WI38 (cell line): ENCODE results near the gene PREPL.

ENCODE experiments used
- H3K4me3 ChIP-seq: 2 replicates; pipeline ENCODE4 v1.5.1; 2011; ENCODE audit warnings: low read depth, mild to moderate bottlenecking, control low read depth, low read length
- TF ChIP-seq, protein P1 (sequence below): IDR thresholded peaks from 2 replicates; pipeline ENCODE4 v1.5.1; 2012; ENCODE audit warnings: low read depth, mild to moderate bottlenecking, control low read depth, low read length

The PREPL gene

DNA sequence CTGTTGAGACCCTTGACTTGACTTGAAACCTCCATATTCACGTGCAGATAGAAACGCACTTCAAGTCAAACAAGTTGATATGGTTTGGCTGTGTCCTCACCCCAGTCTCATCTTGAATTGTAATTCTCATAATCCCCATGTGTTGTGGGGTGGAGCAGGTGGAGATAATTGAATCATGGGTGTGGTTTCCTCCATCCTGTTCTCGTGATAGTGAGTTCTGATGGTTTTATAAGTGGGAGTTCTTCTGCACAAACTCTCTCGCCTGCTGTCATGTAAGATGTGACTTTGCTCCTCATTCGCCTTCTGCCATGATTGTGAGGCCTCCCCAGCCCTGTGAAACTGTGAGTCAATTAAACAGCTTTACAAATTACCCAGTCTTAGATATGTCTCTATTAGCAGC, 64.6 kb downstream of the PREPL start:
- TF ChIP-seq, protein P1, sequence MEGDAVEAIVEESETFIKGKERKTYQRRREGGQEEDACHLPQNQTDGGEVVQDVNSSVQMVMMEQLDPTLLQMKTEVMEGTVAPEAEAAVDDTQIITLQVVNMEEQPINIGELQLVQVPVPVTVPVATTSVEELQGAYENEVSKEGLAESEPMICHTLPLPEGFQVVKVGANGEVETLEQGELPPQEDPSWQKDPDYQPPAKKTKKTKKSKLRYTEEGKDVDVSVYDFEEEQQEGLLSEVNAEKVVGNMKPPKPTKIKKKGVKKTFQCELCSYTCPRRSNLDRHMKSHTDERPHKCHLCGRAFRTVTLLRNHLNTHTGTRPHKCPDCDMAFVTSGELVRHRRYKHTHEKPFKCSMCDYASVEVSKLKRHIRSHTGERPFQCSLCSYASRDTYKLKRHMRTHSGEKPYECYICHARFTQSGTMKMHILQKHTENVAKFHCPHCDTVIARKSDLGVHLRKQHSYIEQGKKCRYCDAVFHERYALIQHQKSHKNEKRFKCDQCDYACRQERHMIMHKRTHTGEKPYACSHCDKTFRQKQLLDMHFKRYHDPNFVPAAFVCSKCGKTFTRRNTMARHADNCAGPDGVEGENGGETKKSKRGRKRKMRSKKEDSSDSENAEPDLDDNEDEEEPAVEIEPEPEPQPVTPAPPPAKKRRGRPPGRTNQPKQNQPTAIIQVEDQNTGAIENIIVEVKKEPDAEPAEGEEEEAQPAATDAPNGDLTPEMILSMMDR = no peak
- H3K4me3 ChIP-seq = no peak overlapping the region

DNA sequence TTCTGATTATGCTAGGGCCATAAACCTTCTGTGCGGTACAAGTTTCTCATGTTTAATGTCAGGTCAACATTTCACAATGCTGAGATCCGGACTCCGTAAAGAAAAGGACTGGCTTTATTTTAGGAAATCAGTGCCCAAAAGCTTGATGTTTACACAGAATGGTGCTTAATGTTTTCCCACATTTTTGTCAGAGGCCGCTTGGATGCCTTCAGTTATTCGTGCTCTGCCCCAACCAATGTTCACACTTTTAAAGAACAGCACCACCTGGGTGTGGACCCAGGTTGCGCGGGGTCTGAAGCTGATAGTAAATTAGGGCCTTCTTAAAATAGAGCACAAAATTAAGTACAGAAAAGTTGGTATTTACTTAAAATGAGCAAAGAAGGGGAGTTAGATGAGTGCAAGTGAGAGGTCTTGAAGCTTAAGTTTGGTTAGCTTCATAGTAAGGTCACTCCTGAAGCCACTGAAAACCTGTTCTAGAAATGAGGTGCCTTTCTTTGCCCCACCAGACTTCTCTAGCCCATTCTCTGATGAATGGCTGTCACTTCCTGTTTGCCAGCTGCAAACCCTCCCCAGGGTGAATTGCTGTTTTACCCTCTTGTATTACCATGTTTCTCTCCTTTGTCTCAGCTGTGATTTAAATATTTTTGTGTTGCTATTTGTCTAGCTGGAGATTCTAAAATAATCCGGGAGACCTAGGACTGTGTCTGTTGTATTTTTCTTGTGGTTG, 65.5 kb downstream of the PREPL start:
- no peak overlapping the region for H3K4me3 ChIP-seq
- TF ChIP-seq, protein P1 = no peak

DNA sequence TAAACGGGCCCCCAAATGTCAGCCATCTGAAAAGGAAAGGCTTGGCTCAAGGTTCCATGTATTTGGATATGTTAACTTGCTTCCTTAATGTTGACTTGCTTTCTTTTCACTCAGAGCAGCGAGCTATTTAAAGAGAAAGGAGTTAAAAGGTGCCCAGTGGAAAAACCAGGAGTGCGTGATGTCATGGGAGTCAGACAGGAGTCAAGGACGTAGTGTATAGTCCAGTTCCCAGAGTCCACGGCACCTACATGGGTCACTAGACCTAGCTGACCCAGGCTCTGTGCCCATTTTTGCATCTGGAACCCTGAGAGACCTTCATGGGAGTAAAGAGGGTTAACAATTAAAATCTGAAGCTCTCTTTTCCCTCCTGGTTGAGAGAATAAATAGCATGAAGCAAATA, 66.2 kb downstream of the PREPL start:
- TF ChIP-seq, protein P1 = no peak
- H3K4me3 ChIP-seq = no peak overlapping the region

DNA sequence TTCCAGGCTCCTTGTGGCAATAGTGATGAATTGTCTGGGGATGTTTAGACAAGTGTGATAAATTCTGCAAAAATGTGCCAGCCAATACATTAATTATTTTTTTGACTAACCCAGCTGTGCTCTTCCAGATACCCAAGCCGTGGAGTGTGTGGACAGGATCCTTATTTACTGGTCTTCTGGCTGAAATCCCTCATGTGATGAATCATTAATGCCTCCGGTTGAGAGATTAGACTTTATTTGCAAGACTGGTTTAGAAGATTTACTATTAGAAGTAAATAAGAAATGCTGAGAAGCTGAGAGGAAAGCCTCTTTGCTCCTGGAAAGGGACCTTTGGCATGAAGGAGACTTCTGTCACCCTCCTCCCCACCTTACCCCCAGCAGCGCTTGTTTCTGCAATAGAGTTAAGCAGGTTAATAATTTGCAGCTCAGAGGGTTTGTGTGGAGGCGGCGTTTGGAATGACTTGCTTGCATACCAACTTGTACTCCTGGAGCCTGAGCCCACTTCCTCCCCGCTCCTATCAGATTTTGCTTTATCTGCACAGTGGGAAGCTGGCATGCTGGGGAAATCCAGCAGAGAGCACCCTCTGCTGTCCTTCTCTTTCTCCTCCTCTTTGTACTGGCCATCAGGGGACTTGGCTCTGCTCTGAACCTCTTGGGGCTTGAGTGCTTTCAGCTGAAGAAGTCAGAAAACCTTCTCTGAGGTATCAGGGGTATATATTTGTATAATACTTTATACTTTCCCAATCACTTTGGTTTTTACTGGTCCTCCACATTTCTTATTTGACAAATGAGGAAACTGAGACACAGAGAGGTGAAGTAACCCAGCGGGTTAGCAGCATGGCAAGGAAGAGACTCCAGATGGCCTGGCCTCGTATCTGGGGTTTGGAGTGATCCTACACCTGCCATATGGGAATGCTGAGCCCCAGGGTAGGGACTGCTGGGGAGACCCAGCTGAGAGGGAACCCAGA, 69.7 kb downstream of the PREPL start:
- no peak overlapping the region for H3K4me3 ChIP-seq
- TF ChIP-seq, protein P1 = peak; percentile 44; the same call in 1 of the 2 replicates

DNA sequence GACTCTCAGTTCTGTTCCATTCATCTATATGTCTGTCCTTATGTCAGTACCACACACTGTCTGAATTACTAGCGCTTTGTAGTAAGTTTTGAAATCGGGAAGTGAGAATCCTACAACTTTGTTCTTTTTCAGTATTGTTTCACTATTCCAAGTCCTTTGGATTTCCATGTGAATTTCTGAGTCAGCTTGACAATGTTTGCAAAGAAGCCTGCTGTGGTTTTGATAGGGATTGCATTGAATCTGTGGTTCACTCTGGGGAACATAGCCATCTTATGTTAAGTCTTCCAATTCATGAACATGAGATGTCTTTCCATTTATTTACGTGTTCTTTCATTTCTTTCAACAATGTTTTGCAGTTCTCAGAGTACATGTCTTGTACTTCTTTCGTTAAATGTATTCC, 71.0 kb downstream of the PREPL start:
- H3K4me3 ChIP-seq = no peak overlapping the region
- TF ChIP-seq, protein P1 = no peak

DNA sequence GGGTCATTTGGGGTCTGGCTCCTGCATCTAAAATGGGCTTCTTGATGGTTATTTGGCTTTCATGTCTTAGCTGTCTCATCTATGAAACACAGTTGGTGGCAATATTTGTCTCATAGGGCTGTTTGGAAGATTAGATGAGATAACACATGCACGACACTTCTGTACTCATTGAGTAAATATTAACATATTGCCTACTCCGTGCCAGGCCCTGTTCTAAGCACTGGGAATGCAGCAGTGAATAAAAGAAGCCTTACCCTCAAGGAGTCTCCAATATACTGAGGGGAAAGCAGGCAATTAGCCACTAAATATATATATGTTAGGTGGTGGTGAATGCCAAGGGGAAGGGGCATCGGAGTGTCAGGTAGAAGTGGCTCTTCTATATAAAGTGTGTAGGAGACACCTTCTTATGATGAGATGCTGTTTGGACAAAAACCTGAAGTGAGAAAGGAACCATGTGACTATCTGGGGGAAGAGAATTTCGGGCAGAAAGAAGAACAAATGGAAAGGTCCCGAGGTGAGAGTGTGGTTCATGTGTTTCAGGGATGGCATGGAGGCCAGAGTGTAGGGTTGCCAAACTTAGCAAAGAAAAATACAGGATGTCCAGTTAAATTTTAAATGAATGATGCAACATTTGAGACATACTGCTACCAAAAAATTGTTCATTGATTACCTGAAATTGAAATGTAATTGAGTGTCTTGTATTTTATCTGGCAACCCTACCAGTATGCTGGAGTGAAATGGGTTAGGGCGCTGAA, 74.2 kb downstream of the PREPL start:
- TF ChIP-seq, protein P1 = no peak
- H3K4me3 ChIP-seq = no peak overlapping the region
